ENCODE data around the gene DHRS3. TPM values are rescaled to one million over a fixed set of nuclear protein-coding genes. Genes with fewer than 3 reads are reported as not detected.

The DHRS3 gene
- total RNA-seq, 4 donors from 2014 or later: 115 to 211 (median 186) TPM

GRCh38 chr1:12542138-12542465 lies 75.9 kb downstream of the DHRS3 start:
- Histone ChIP-seq H3K4me1 (peaks cover 0 to 46% (median 21%) of the 10 kb centered on the region in 3 donors), H3K9me3 (no peaks in the 10 kb centered on the region), H3K36me3 (no peaks in the 10 kb centered on the region), H3K27me3 (no peaks in the 10 kb centered on the region), H3K4me3 (no peak overlapping the region), H3K27ac (peak overlapping the region in 3 of 4 donors; percentile 87 to 88 (median 87))
- WGBS, 2 donors (ENCODE audit: low coverage in 1 of 2): 89 to 100% methylated on average over 2 to 8 of the region's 9 CpGs
- no peak for ATAC-seq
- no peak for TF ChIP-seq POLR2A (IDR thresholded peaks at IDR 0.05)

GRCh38 chr1:12541274-12542137 lies 76.5 kb downstream of the DHRS3 start:
- Histone ChIP-seq H3K4me3 (no peak overlapping the region), H3K27me3 (no peaks in the 10 kb centered on the region), H3K9me3 (no peaks in the 10 kb centered on the region), H3K4me1 (peaks cover 0 to 40% (median 15%) of the 10 kb centered on the region in 3 donors), H3K36me3 (no peaks in the 10 kb centered on the region), H3K27ac (peak overlapping the region; percentile 21 to 88 (median 87))
- no peak for ATAC-seq
- TF ChIP-seq POLR2A (IDR thresholded peaks at IDR 0.05) (no peak), POLR2AphosphoS5 (IDR thresholded peaks at IDR 0.05) (peak; percentile 46), EP300 (IDR thresholded peaks at IDR 0.05) (no peak), CTCF (IDR thresholded peaks at IDR 0.05) (no peak)
- 60 to 69% methylated on average over 3 to 6 of the region's 17 CpGs for WGBS, 2 donors (ENCODE audit: low coverage in 1 of 2)

- WGBS, 2 donors (ENCODE audit: low coverage in 1 of 2): 12% methylated on average over 3 of the region's 17 CpGs; no CpG with 5 or more reads in 1 of the 2 donors
- H3K4me3 ChIP-seq: peak overlapping the region in 1 of 2 donors; percentile 27
These were observed 77.3 kb downstream of the DHRS3 start for GRCh38 chr1:12540580-12541273.

GRCh38 chr1:12539705-12540579 lies 78.1 kb downstream of the DHRS3 start:
- Histone ChIP-seq H3K4me1 (peaks cover 0 to 35% (median 15%) of the 10 kb centered on the region in 3 donors), H3K36me3 (no peaks in the 10 kb centered on the region), H3K9me3 (peaks cover 0 to 10% (median 0%) of the 10 kb centered on the region in 3 donors), H3K27ac (peak overlapping the region; percentile 21 to 88 (median 87)), H3K27me3 (no peaks in the 10 kb centered on the region), H3K4me3 (peak overlapping the region in 1 of 2 donors; percentile 27)
- no CpG with 5 or more reads among the region's 34 CpGs for WGBS, 2 donors (ENCODE audit: low coverage in 1 of 2)
- TF ChIP-seq POLR2AphosphoS5 (IDR thresholded peaks at IDR 0.05) (peak; percentile 88), EP300 (IDR thresholded peaks at IDR 0.05) (peak; percentile 86), CTCF (IDR thresholded peaks at IDR 0.05) (peak in 3 of 4 experiments; percentile 28 to 56 (median 35)), POLR2A (IDR thresholded peaks at IDR 0.05) (no peak)
- ATAC-seq: peak; percentile 93

More at GRCh38 chr1:12540580-12541273, 77.3 kb downstream of the DHRS3 start:
- ATAC-seq: no peak
- TF ChIP-seq POLR2AphosphoS5 (IDR thresholded peaks at IDR 0.05) (no peak), POLR2A (IDR thresholded peaks at IDR 0.05) (no peak), CTCF (IDR thresholded peaks at IDR 0.05) (no peak), EP300 (IDR thresholded peaks at IDR 0.05) (no peak)
- peaks cover 0 to 35% (median 15%) of the 10 kb centered on the region in 3 donors for H3K4me1 ChIP-seq
- H3K27me3 ChIP-seq: no peaks in the 10 kb centered on the region
- no peaks in the 10 kb centered on the region for H3K36me3 ChIP-seq
- H3K27ac ChIP-seq: peak overlapping the region; percentile 21 to 88 (median 87)
- H3K9me3 ChIP-seq: peaks cover 0 to 7% (median 0%) of the 10 kb centered on the region in 3 donors

All from gastroesophageal sphincter (tissue), 4 donors.